K562 (cell line): ENCODE measurements around the gene PLAAT5. TPM values are rescaled to one million over a fixed set of nuclear protein-coding genes. Genes with fewer than 3 reads are reported as not detected.

Experiments used
- CBX2 ChIP-seq: fragments of 200-600 bp; sonication (generic); IDR thresholded peaks from one replicate; pipeline ENCODE4 v1.6.1; 2012; ENCODE audit warnings: mild to moderate bottlenecking, low read length, inconsistent platforms; ENCODE audit not compliant: insufficient read depth, poor library complexity, severe bottlenecking
- ELF4 ChIP-seq: fragments of 450-650 bp; formaldehyde crosslinking; IDR thresholded peaks from 2 replicates; pipeline ENCODE4 v1.4.0; 2022; ENCODE audit warnings: missing genetic modification characterization
- JUND ChIP-seq, 2 experiments: IDR thresholded peaks; 2 replicates in 1 of 2; 3 replicates in 1 of 2; pipeline ENCODE4 v1.6.1; 2011; ENCODE audit warnings: borderline replicate concordance in 2 of 2, low read depth in 2 of 2, low read length in 2 of 2, improper control_type of control experiment in 1 of 2, missing biosample characterization in 1 of 2, missing genetic modification characterization in 1 of 2, missing genetic modification reagents in 1 of 2
- KDM1A ChIP-seq, 2 experiments: fragments of 450-650 bp; IDR thresholded peaks; 2 replicates each; pipeline ENCODE4 v1.6.1; 2016; ENCODE audit warnings: mild to moderate bottlenecking in 2 of 2
- SMARCE1 ChIP-seq: fragments of 450-650 bp; IDR thresholded peaks from 2 replicates; pipeline ENCODE4 v1.7.1; 2016; ENCODE audit warnings: mild to moderate bottlenecking
- ZNF121 ChIP-seq: sonication (generic); formaldehyde crosslinking; conservative IDR thresholded peaks from 2 replicates; pipeline ENCODE4 v1.8.0; 2022; ENCODE audit warnings: missing genetic modification reagents
- ZNF212 ChIP-seq: fragments of 450-650 bp; formaldehyde crosslinking; IDR thresholded peaks from 2 replicates; pipeline ENCODE4 v1.4.0; 2020; ENCODE audit warnings: mild to moderate bottlenecking
- ZNF239 ChIP-seq: fragments of 250-450 bp; sonication (Bioruptor Pico); IDR thresholded peaks from 2 replicates; pipeline ENCODE4 v1.4.0; 2020; ENCODE audit warnings: mild to moderate bottlenecking
- ZNF764 ChIP-seq: fragments of 250-450 bp; sonication (Bioruptor Pico); IDR thresholded peaks from 2 replicates; pipeline ENCODE4 v1.4.0; 2020; ENCODE audit warnings: low read depth, mild to moderate bottlenecking, moderate library complexity
- polyA plus RNA-seq, 8 experiments: library from polyadenylated mRNA; depleted of rRNA in 4 of 8; stranded (reverse) in 5 of 8; unstranded in 3 of 8; fragments of >200 nt; fragmentation: Nextera tagmentation in 2 of 8; fragmentation: Illumina TruSeq in 1 of 8; extraction: Ambion mirVana in 2 of 8; extraction: Trizol in 1 of 8; gene quantifications; 2 replicates each; pipeline versions ENCODE4 v1.2.1 to v1.2.3, GENCODE V29; 2011 to 2014; ENCODE audit warnings: inconsistent platforms in 1 of 8, missing spikeins in 1 of 8
- total RNA-seq, 7 experiments: library from RNA; depleted of rRNA in 6 of 7; stranded (reverse); fragments of >200 nt in 6 of 7; fragmentation: Illumina TruSeq in 2 of 7; extraction: Trizol in 2 of 7; gene quantifications; 2 replicates each; pipeline versions ENCODE4 v1.2.1 to v1.2.3, GENCODE V29; 2011 to 2021; ENCODE audit warnings: low replicate concordance in 1 of 7
- TF ChIP-seq, protein P1 (sequence below): fragments of 250-450 bp; sonication (Bioruptor Pico); IDR thresholded peaks from 2 replicates; pipeline ENCODE4 v1.4.0; 2020; ENCODE audit warnings: mild to moderate bottlenecking, moderate library complexity
- TF ChIP-seq, protein P2 (sequence below), 2 experiments: IDR thresholded peaks; 2 replicates each; pipeline ENCODE4 v1.6.1; 2011; ENCODE audit warnings: borderline replicate concordance in 1 of 2, control low read depth in 1 of 2, low read depth in 1 of 2, low read length in 1 of 2, mild to moderate bottlenecking in 1 of 2, mixed read lengths in 1 of 2, moderate library complexity in 1 of 2; ENCODE audit not compliant: insufficient read depth in 1 of 2, insufficient read length in 1 of 2, poor library complexity in 1 of 2, severe bottlenecking in 1 of 2; ENCODE audit errors: extremely low read depth in 1 of 2
- TF ChIP-seq, protein P3 (sequence below), 2 experiments: IDR thresholded peaks in 1 of 2; conservative IDR thresholded peaks in 1 of 2; 2 replicates each; pipeline ENCODE4 v1.6.1; 2016; ENCODE audit warnings: low read depth in 2 of 2, mild to moderate bottlenecking in 1 of 2, missing compliant biosample characterization in 1 of 2, missing genetic modification characterization in 1 of 2, moderate library complexity in 1 of 2

Gene PLAAT5
- total and polyA plus RNA-seq, 9 of the 15 experiments (the other 6 are each of a cell fraction or from before 2014, with no cell fraction given): not detected

DNA sequence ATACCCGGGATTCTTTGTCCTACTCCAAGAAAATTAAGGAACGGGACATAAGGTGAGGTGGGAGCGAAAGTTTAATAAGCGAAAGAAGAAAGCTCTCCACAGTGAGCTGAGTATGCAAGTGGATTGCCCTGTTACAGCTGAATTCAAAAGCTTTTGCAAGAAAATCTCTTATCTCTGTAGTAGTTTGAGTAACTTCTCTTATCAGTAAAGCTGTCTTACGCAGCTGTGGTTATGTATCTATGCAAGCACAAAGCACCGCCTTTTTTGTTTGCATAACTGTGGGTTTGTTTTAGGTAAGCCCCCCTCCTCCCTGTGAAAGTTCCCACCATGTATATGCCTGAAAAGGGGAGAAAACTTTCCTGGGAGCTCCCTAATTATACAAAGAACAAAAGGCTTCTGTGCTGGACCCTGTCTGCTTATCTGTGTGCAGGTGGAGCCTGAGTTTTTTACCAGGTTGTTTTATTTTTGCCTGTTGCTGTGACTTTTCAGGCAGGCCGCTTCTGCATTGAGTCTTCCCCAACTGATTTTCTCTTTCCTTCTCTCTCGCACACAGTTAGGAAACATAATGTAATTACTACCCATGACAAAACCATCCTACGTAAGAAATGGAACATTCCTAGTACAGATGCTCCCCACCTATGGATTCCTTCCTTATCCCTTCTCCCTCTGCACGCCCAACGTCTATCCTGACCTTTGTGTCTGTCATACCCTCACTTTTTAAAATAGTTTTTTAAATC, 837 bp upstream of the PLAAT5 start (continued):
- TF ChIP-seq, protein P1, sequence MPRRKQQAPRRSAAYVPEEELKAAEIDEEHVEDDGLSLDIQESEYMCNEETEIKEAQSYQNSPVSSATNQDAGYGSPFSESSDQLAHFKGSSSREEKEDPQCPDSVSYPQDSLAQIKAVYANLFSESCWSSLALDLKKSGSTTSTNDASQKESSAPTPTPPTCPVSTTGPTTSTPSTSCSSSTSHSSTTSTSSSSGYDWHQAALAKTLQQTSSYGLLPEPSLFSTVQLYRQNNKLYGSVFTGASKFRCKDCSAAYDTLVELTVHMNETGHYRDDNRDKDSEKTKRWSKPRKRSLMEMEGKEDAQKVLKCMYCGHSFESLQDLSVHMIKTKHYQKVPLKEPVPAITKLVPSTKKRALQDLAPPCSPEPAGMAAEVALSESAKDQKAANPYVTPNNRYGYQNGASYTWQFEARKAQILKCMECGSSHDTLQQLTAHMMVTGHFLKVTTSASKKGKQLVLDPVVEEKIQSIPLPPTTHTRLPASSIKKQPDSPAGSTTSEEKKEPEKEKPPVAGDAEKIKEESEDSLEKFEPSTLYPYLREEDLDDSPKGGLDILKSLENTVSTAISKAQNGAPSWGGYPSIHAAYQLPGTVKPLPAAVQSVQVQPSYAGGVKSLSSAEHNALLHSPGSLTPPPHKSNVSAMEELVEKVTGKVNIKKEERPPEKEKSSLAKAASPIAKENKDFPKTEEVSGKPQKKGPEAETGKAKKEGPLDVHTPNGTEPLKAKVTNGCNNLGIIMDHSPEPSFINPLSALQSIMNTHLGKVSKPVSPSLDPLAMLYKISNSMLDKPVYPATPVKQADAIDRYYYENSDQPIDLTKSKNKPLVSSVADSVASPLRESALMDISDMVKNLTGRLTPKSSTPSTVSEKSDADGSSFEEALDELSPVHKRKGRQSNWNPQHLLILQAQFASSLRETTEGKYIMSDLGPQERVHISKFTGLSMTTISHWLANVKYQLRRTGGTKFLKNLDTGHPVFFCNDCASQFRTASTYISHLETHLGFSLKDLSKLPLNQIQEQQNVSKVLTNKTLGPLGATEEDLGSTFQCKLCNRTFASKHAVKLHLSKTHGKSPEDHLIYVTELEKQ: no peak
- TF ChIP-seq ELF4 (CRISPR knock-in tag): no peak
- TF ChIP-seq ZNF121 (CRISPR knock-in tag): no peak
- TF ChIP-seq, protein P2, sequence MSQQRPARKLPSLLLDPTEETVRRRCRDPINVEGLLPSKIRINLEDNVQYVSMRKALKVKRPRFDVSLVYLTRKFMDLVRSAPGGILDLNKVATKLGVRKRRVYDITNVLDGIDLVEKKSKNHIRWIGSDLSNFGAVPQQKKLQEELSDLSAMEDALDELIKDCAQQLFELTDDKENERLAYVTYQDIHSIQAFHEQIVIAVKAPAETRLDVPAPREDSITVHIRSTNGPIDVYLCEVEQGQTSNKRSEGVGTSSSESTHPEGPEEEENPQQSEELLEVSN (IDR thresholded peaks at IDR 0.05; ENCODE audit: borderline replicate concordance in 1 of 2, extremely low read depth in 1 of 2, insufficient read depth in 1 of 2, insufficient read length in 1 of 2, low read depth in 1 of 2, low read length in 1 of 2, poor library complexity in 1 of 2, severe bottlenecking in 1 of 2): no peak
- TF ChIP-seq ZNF212: no peak
- peak; percentile 86; the same call in 1 of the 2 replicates for TF ChIP-seq SMARCE1
- TF ChIP-seq JUND (IDR thresholded peaks at IDR 0.05; ENCODE audit: borderline replicate concordance, low read depth, low read length): peak; percentile 69; the same call in 1 of the 2 replicates
- no peak; the same call in 2 of the 3 replicates for TF ChIP-seq JUND (tag; IDR thresholded peaks at IDR 0.05; ENCODE audit: borderline replicate concordance, low read depth, low read length)
- TF ChIP-seq ZNF764 (CRISPR knock-in tag): no peak
- TF ChIP-seq KDM1A (IDR thresholded peaks at IDR 0.05): peak in 1 of 2 experiments; percentile 48; a peak in 3 of 4 replicates
- no peak for TF ChIP-seq ZNF239 (CRISPR knock-in tag)
- TF ChIP-seq CBX2: no peak
- TF ChIP-seq, protein P3, sequence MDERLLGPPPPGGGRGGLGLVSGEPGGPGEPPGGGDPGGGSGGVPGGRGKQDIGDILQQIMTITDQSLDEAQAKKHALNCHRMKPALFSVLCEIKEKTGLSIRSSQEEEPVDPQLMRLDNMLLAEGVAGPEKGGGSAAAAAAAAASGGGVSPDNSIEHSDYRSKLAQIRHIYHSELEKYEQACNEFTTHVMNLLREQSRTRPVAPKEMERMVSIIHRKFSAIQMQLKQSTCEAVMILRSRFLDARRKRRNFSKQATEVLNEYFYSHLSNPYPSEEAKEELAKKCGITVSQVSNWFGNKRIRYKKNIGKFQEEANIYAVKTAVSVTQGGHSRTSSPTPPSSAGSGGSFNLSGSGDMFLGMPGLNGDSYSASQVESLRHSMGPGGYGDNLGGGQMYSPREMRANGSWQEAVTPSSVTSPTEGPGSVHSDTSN (CRISPR knock-in tag; IDR thresholded peaks at IDR 0.05; ENCODE audit: low read depth): no peak
- TF ChIP-seq, protein P3 (tag; conservative IDR thresholded peaks at IDR 0.05; ENCODE audit: low read depth): no peak
